ENCODE data around the gene GOSR2.

The GOSR2 gene

GRCh38 chr17:46922804-46923635, at the start of gene GOSR2:
Gene GOSR2, plus strand, starts transcription at chr17:46923160. Its CDS starts 33 bp downstream, at chr17:46923193.
- peak; percentile 100 for DNase-seq (ENCODE audit: low spot score)

- no peak for DNase-seq (ENCODE audit: low spot score)
Observed at GRCh38 chr17:46873941-46874645, 48.9 kb upstream of the GOSR2 start.

- DNase-seq (ENCODE audit: low spot score), result no peak
Observed at GRCh38 chr17:46874906-46875305, 48.1 kb upstream of the GOSR2 start.

GRCh38 chr17:46875849-46876352, 47.1 kb upstream of the GOSR2 start:
- DNase-seq (ENCODE audit: low spot score), result no peak

- DNase-seq (ENCODE audit: low spot score), result peak; percentile 78
Observed at GRCh38 chr17:46876353-46876887, 46.5 kb upstream of the GOSR2 start.

GRCh38 chr17:46876926-46877325, 46.0 kb upstream of the GOSR2 start:
- DNase-seq (ENCODE audit: low spot score), result no peak

GRCh38 chr17:46877466-46877865, 45.5 kb upstream of the GOSR2 start:
- DNase-seq (ENCODE audit: low spot score), result no peak

- no peak for DNase-seq (ENCODE audit: low spot score)
Observed at GRCh38 chr17:46878055-46878454, 44.9 kb upstream of the GOSR2 start.

GRCh38 chr17:46879101-46879500, 43.9 kb upstream of the GOSR2 start:
- DNase-seq (ENCODE audit: low spot score), result no peak

- DNase-seq (ENCODE audit: low spot score), result no peak
Observed at GRCh38 chr17:46881015-46881414, 41.9 kb upstream of the GOSR2 start.

GRCh38 chr17:46882666-46883065, 40.3 kb upstream of the GOSR2 start:
- DNase-seq (ENCODE audit: low spot score), result no peak

GRCh38 chr17:46883871-46884520, 39.0 kb upstream of the GOSR2 start:
- DNase-seq (ENCODE audit: low spot score), result no peak

- DNase-seq (ENCODE audit: low spot score), result no peak
Observed at GRCh38 chr17:46884552-46884951, 38.4 kb upstream of the GOSR2 start.

GRCh38 chr17:46885415-46886309, 37.3 kb upstream of the GOSR2 start:
- no peak for DNase-seq (ENCODE audit: low spot score)

- DNase-seq (ENCODE audit: low spot score), result no peak
Observed at GRCh38 chr17:46886310-46886663, 36.7 kb upstream of the GOSR2 start.

- DNase-seq (ENCODE audit: low spot score), result no peak
Observed at GRCh38 chr17:46887717-46888116, 35.2 kb upstream of the GOSR2 start.

GRCh38 chr17:46888727-46889126, 34.2 kb upstream of the GOSR2 start:
- no peak for DNase-seq (ENCODE audit: low spot score)

- DNase-seq (ENCODE audit: low spot score), result no peak
Observed at GRCh38 chr17:46889519-46889918, 33.4 kb upstream of the GOSR2 start.

GRCh38 chr17:46889992-46890564, 32.9 kb upstream of the GOSR2 start:
- no peak for DNase-seq (ENCODE audit: low spot score)

GRCh38 chr17:46890638-46891037, 32.3 kb upstream of the GOSR2 start:
- no peak for DNase-seq (ENCODE audit: low spot score)

- DNase-seq (ENCODE audit: low spot score), result no peak
Observed at GRCh38 chr17:46892192-46892703, 30.7 kb upstream of the GOSR2 start.

Data from D341Med (cell line).